ENCODE results near the gene NPAS1. TPM values are rescaled to one million over a fixed set of nuclear protein-coding genes. Genes with fewer than 3 reads are reported as not detected.

Gene NPAS1
- total and polyA plus RNA-seq, 2 of the 8 experiments (the other 6 are each of a cell fraction or from before 2014, with no cell fraction given) = 9.9 to 13.9 TPM

DNA sequence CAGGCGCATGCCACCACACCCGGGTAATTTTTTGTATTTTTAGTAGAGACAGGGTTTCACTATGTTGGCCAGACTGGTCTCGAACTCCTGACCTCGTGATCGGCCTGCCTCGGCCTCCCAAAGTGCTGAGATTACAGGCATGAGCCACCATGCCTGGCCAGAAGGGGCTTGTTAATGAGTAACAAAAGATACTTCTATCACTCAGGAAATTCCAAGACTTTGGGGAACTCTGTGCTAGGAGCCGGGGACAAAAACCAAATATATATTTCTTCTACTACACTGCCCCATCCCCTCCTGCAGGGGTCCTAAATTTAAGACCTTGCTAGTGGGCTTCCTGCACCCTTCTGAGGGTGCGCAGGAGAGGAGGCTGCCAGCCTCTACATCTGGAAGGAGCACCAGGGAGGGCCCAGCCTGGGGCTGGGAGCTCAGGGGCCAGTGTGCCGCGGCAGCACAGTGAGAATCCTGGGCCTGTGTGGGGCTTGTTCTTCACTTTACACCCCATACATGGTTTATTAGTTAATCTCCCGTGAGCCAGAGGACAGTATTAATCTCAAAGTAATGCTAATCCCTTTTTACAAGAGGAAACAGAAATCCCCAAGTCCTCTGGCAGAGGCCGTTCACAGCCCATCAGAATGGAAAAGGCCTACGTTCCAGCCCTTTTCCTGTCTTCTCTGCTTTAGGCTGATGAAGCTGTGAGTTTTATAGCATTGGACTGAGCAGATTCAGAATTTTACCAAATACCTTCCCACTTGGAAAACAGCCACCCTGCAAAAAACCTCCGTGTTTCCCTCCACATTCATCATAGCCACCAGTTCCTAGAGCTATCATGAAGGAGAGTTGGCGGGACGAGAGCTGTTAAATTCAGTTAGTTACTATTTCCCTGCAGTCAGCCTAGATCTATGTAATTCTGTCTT is 44.4 kb upstream of the NPAS1 start:
- no peaks in the 10 kb centered on the region for H3K79me2 ChIP-seq (ENCODE audit: control insufficient read depth in 1 of 2, insufficient read depth in 2 of 2, low read length in 2 of 2)
- H3K23me2 ChIP-seq (ENCODE audit: low read depth, low read length) = peaks cover 8% of the 10 kb centered on the region; the same call in 1 of the 2 replicates
- no peak overlapping the region for H3K27ac ChIP-seq (ENCODE audit: low read depth, low read length)
- no peak overlapping the region for H3K14ac ChIP-seq (ENCODE audit: insufficient read length)
- no peak overlapping the region for H3K18ac ChIP-seq (ENCODE audit: extremely low read depth, low read length)
- no peak overlapping the region for H2BK5ac ChIP-seq (ENCODE audit: low read depth, low read length)
- H3K23ac ChIP-seq (ENCODE audit: insufficient read length) = no peak overlapping the region
- H3K4me3 ChIP-seq (ENCODE audit: extremely low read depth in 1 of 4, insufficient read depth in 2 of 4, low read depth in 3 of 4, low read length in 4 of 4) = no peak overlapping the region
- peaks cover 14 to 24% (median 20%) of the 10 kb centered on the region in 4 experiments for H3K4me1 ChIP-seq (replicated peaks in 1 of 4; ENCODE audit: control insufficient read depth in 3 of 4, insufficient read depth in 4 of 4, low read length in 3 of 4)
- WGBS, 2 experiments (ENCODE audit: extremely low coverage in 1 of 2, insufficient coverage in 1 of 2, insufficient read length in 1 of 2, insufficient replicate concordance in 2 of 2, low coverage in 1 of 2, low lambda C conversion rate in 2 of 2, missing lambda C conversion rate in 1 of 2) = 89% methylated on average over 16 of the region's 16 CpGs; no CpG with 5 or more reads in 1 of the 2 experiments
- no peak overlapping the region for H3K4ac ChIP-seq (replicated peaks; ENCODE audit: insufficient read length, low read depth, low read length)
- peaks cover 15% of the 10 kb centered on the region for H3K79me1 ChIP-seq (ENCODE audit: low read depth, low read length)
- ChIA-PET CTCF (ENCODE audit: partially characterized antibody) (interaction anchor here (0.6 to 5.0 kb wide), 15 partner anchors 11 to 952 kb away, joined by 3 to 50 read pairs (median 3); partner anchors contain the start of gene PGLYRP1), POLR2A (ENCODE audit: partially characterized antibody) (interaction anchor here (0.8 to 2.4 kb wide), 13 partner anchors 10 to 230 kb away, joined by 3 to 12 read pairs (median 3); partner anchors contain the start of gene FKRP)
- H4K5ac ChIP-seq (ENCODE audit: insufficient read length, low read depth, low read length) = no peak overlapping the region
- H2AFZ ChIP-seq (ENCODE audit: low read length) = no peak overlapping the region
- H3K36me3 ChIP-seq (ENCODE audit: control insufficient read depth in 2 of 4, insufficient read depth in 4 of 4, low read length in 3 of 4) = no peaks in the 10 kb centered on the region
- no peak for DNase-seq (ENCODE audit: low read depth in 1 of 2, low spot score in 2 of 2)
- no peak overlapping the region for H4K91ac ChIP-seq (replicated peaks; ENCODE audit: insufficient read length, low read length)
- no peak for FAIRE-seq
- H3K27me3 ChIP-seq (replicated peaks in 1 of 4; ENCODE audit: control insufficient read depth in 3 of 4, extremely low read depth in 1 of 4, insufficient read depth in 3 of 4, low read length in 3 of 4) = no peaks in the 10 kb centered on the region
- no peaks in the 10 kb centered on the region for H3K9me3 ChIP-seq (ENCODE audit: insufficient read depth in 2 of 2, low read depth in 1 of 2, low read length in 1 of 2)
- no peak overlapping the region for H3K56ac ChIP-seq (replicated peaks; ENCODE audit: insufficient read length, low read depth, low read length)
- peaks cover 3 to 12% of the 10 kb centered on the region in 2 experiments for H4K20me1 ChIP-seq (replicated peaks in 1 of 2; ENCODE audit: control insufficient read depth in 1 of 2, insufficient read depth in 2 of 2, low read length in 2 of 2)
- no peak overlapping the region for H2BK20ac ChIP-seq (ENCODE audit: low read length)
- TF ChIP-seq, protein P1, sequence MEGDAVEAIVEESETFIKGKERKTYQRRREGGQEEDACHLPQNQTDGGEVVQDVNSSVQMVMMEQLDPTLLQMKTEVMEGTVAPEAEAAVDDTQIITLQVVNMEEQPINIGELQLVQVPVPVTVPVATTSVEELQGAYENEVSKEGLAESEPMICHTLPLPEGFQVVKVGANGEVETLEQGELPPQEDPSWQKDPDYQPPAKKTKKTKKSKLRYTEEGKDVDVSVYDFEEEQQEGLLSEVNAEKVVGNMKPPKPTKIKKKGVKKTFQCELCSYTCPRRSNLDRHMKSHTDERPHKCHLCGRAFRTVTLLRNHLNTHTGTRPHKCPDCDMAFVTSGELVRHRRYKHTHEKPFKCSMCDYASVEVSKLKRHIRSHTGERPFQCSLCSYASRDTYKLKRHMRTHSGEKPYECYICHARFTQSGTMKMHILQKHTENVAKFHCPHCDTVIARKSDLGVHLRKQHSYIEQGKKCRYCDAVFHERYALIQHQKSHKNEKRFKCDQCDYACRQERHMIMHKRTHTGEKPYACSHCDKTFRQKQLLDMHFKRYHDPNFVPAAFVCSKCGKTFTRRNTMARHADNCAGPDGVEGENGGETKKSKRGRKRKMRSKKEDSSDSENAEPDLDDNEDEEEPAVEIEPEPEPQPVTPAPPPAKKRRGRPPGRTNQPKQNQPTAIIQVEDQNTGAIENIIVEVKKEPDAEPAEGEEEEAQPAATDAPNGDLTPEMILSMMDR (IDR thresholded peaks at IDR 0.05; ENCODE audit: control extremely low read depth in 1 of 3, insufficient read depth in 1 of 3, low read depth in 1 of 3, low read length in 3 of 3) = no peak
- TF ChIP-seq SIN3A (conservative IDR thresholded peaks at IDR 0.05 in 1 of 2, IDR thresholded peaks at IDR 0.05 in 1 of 2; ENCODE audit: low read depth in 1 of 2, low read length in 2 of 2) (no peak), KDM1A (IDR thresholded peaks at IDR 0.05; ENCODE audit: borderline replicate concordance, low read length) (no peak), YY1 (IDR thresholded peaks at IDR 0.05; ENCODE audit: low read depth, low read length) (no peak)
- H3K9ac ChIP-seq (replicated peaks in 1 of 4; ENCODE audit: extremely low read depth in 1 of 4, low read depth in 3 of 4, low read length in 3 of 4) = no peak overlapping the region
- H2BK120ac ChIP-seq (replicated peaks; ENCODE audit: low read depth, low read length) = no peak overlapping the region
- no peak overlapping the region for H2BK15ac ChIP-seq (ENCODE audit: low read length)
- H2BK12ac ChIP-seq (ENCODE audit: low read depth, low read length) = no peak overlapping the region; the same call in 1 of the 2 replicates
- H3K4me2 ChIP-seq (ENCODE audit: insufficient read depth in 1 of 2, low read depth in 2 of 2, low read length in 2 of 2) = no peak overlapping the region; a peak in 1 of 4 replicates
- H2AK5ac ChIP-seq (ENCODE audit: low read depth, low read length) = no peak overlapping the region
- H4K8ac ChIP-seq (ENCODE audit: extremely low read depth, insufficient read depth, low read length) = no peak overlapping the region
